Measurements from ENCODE around the gene MAGI2. TPM values are rescaled to one million over a fixed set of nuclear protein-coding genes. Genes with fewer than 3 reads are reported as not detected.

Gene MAGI2
- total and polyA plus RNA-seq, 2 of the 13 experiments (the other 11 are each of a cell fraction or from before 2014, with no cell fraction given), result 1.5 to 3.8 TPM

DNA sequence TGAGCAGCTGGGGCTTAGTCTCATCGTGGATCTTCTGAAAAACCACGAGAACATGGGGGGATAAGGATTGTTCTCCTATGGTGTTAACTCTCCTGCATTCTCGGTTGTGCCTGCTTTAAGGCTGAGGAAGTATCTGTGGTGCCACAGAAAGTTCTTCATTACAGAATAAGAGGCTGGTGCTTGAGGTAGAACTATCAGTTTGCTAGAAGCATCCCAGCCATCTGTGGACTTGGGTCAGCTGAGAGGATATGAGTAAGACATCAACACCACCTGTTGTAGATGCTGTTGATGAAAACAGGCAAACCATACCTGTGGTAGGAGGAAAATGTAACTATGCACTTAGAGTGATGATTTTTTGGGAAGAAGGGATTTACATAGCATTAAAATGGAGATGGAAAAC lies 1238.3 kb downstream of the MAGI2 start:
- ChIA-PET CTCF (ENCODE audit: low intra/inter-chr PET ratio, low total read pairs) (no interaction called here), POLR2A (no interaction called here)
- no peaks in the 10 kb centered on the region for H3K9me3 ChIP-seq (ENCODE audit: low read length)
- DNase-seq (ENCODE audit: low spot score), result no peak
- no peak overlapping the region for H3K27ac ChIP-seq (ENCODE audit: extremely low read length, insufficient read depth, low read length)
- H3K9ac ChIP-seq (ENCODE audit: insufficient read depth, low read depth, low read length), result no peak overlapping the region
- H3K27me3 ChIP-seq (ENCODE audit: control insufficient read depth in 1 of 2, insufficient read depth in 2 of 2, low read length in 2 of 2), result no peaks in the 10 kb centered on the region
- TF ChIP-seq ZFP62 (CRISPR knock-in tag; IDR thresholded peaks at IDR 0.05), result no peak
- TF ChIP-seq, protein P1, sequence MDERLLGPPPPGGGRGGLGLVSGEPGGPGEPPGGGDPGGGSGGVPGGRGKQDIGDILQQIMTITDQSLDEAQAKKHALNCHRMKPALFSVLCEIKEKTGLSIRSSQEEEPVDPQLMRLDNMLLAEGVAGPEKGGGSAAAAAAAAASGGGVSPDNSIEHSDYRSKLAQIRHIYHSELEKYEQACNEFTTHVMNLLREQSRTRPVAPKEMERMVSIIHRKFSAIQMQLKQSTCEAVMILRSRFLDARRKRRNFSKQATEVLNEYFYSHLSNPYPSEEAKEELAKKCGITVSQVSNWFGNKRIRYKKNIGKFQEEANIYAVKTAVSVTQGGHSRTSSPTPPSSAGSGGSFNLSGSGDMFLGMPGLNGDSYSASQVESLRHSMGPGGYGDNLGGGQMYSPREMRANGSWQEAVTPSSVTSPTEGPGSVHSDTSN (CRISPR knock-in tag; IDR thresholded peaks at IDR 0.05), result no peak
- TF ChIP-seq, protein P2, sequence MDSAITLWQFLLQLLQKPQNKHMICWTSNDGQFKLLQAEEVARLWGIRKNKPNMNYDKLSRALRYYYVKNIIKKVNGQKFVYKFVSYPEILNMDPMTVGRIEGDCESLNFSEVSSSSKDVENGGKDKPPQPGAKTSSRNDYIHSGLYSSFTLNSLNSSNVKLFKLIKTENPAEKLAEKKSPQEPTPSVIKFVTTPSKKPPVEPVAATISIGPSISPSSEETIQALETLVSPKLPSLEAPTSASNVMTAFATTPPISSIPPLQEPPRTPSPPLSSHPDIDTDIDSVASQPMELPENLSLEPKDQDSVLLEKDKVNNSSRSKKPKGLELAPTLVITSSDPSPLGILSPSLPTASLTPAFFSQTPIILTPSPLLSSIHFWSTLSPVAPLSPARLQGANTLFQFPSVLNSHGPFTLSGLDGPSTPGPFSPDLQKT (CRISPR knock-in tag; IDR thresholded peaks at IDR 0.05; ENCODE audit: borderline replicate concordance), result no peak
- no peak for TF ChIP-seq ZFP82 (CRISPR knock-in tag; IDR thresholded peaks at IDR 0.05; ENCODE audit: borderline replicate concordance)
- no peak for TF ChIP-seq ZNF333 (CRISPR knock-in tag; IDR thresholded peaks at IDR 0.05; ENCODE audit: borderline replicate concordance)
- no peak for TF ChIP-seq ETV6 (CRISPR knock-in tag; conservative IDR thresholded peaks at IDR 0.05)
- no peak for TF ChIP-seq CBX2 (IDR thresholded peaks at IDR 0.05; ENCODE audit: low read depth, low read length)
- TF ChIP-seq CBX2 (CRISPR knock-in tag; IDR thresholded peaks at IDR 0.05; ENCODE audit: low read depth), result no peak
- no peaks in the 10 kb centered on the region for H4K20me1 ChIP-seq (ENCODE audit: insufficient read depth, low read length)
- in situ Hi-C loops (cut with HindIII; ENCODE audit: extremely low pct_ligation_motif_present, low pct_unique_long_range_greater_than_20kb), result no loop called here
- FAIRE-seq, result no peak
- H3K4me2 ChIP-seq (ENCODE audit: low read depth, low read length), result no peak overlapping the region
- 4% methylated on average over 3 of the region's 3 CpGs for WGBS (ENCODE audit: low lambda C conversion rate)
- no peak overlapping the region for H2AFZ ChIP-seq (ENCODE audit: low read length)
- no TSS peak for BruUV-seq (replicated peaks)
- H3K4me3 ChIP-seq (replicated peaks in 1 of 3; ENCODE audit: insufficient read depth in 1 of 3, low read depth in 2 of 3, low read length in 3 of 3), result no peak overlapping the region
- ATAC-seq, result no peak
- no peaks in the 10 kb centered on the region for H3K36me3 ChIP-seq (replicated peaks in 1 of 2; ENCODE audit: control insufficient read depth in 1 of 2, insufficient read depth in 2 of 2, low read length in 2 of 2)
- no peaks in the 10 kb centered on the region for H3K79me2 ChIP-seq (ENCODE audit: insufficient read depth, low read length)
- intact Hi-C loops (cut with micrococcal nuclease; ENCODE audit: unreplicated experiment), result no loop called here
- no peaks in the 10 kb centered on the region for H3K4me1 ChIP-seq (ENCODE audit: insufficient read depth, low read length)
